K562 (cell line): Measurements from ENCODE around the gene PRKAR1B. TPM values are rescaled to one million over a fixed set of nuclear protein-coding genes. Genes with fewer than 3 reads are reported as not detected.

ENCODE experiments used
- ATF7 ChIP-seq: fragments of 450-650 bp; IDR thresholded peaks from 2 replicates; pipeline ENCODE4 v1.7.1; 2014; ENCODE audit warnings: mild to moderate bottlenecking, moderate library complexity
- CC2D1A ChIP-seq: fragments of 450-650 bp; IDR thresholded peaks from 2 replicates; pipeline ENCODE4 v1.6.1; 2017; ENCODE audit warnings: mild to moderate bottlenecking
- FOXO4 ChIP-seq: fragments of 450-650 bp; formaldehyde crosslinking; IDR thresholded peaks from 2 replicates; pipeline ENCODE4 v1.4.0; 2020; ENCODE audit warnings: mild to moderate bottlenecking, moderate library complexity
- MAZ ChIP-seq, 2 experiments: fragments of 450-650 bp in 1 of 2; sonication (generic) in 1 of 2; formaldehyde crosslinking; IDR thresholded peaks in 1 of 2; conservative IDR thresholded peaks in 1 of 2; 2 replicates each; pipeline versions ENCODE4 v1.4.0 to v1.5.0; 2020; ENCODE audit warnings: mild to moderate bottlenecking in 1 of 2, missing genetic modification reagents in 1 of 2
- MCM2 ChIP-seq: fragments of 450-650 bp; IDR thresholded peaks from 2 replicates; pipeline ENCODE4 v1.6.1; 2017; ENCODE audit warnings: low read depth, mild to moderate bottlenecking
- MTA3 ChIP-seq: fragments of 450-650 bp; formaldehyde crosslinking; IDR thresholded peaks from 2 replicates; pipeline ENCODE4 v1.6.1; 2017; ENCODE audit warnings: mild to moderate bottlenecking, borderline replicate concordance
- NR2C2 ChIP-seq, 2 experiments: fragments of 200-800 bp in 1 of 2; sonication (Bioruptor generic) in 1 of 2; sonication (generic) in 1 of 2; formaldehyde crosslinking in 1 of 2; IDR thresholded peaks; 2 replicates each; pipeline versions ENCODE4 v1.6.1 to v1.8.0; 2016 to 2022; ENCODE audit warnings: mild to moderate bottlenecking in 1 of 2, missing compliant biosample characterization in 1 of 2, missing genetic modification characterization in 1 of 2, missing genetic modification reagents in 1 of 2
- PTBP1 ChIP-seq: fragments of 200-400 bp; formaldehyde crosslinking; IDR thresholded peaks from 2 replicates; pipeline ENCODE4 v1.6.1; 2017; ENCODE audit warnings: low read depth, low read length
- PTTG1 ChIP-seq: fragments of 450-650 bp; IDR thresholded peaks from 2 replicates; pipeline ENCODE4 v1.6.1; 2016; ENCODE audit warnings: low read depth, mild to moderate bottlenecking, missing genetic modification characterization, missing compliant biosample characterization
- RFX1 ChIP-seq: fragments of 450-650 bp; IDR thresholded peaks from 2 replicates; pipeline ENCODE4 v1.6.1; 2016; ENCODE audit warnings: mild to moderate bottlenecking, moderate library complexity
- THRB ChIP-seq: fragments of 450-650 bp; formaldehyde crosslinking; conservative IDR thresholded peaks from 2 replicates; pipeline ENCODE4 v1.4.0; 2022; ENCODE audit warnings: mild to moderate bottlenecking, missing genetic modification characterization
- ZBTB43 ChIP-seq: sonication (generic); formaldehyde crosslinking; IDR thresholded peaks from 2 replicates; pipeline ENCODE4 v1.8.0; 2023; ENCODE audit warnings: mild to moderate bottlenecking, missing genetic modification reagents
- ZFPM2 ChIP-seq: fragments of 250-450 bp; sonication (Bioruptor Pico); IDR thresholded peaks from 2 replicates; pipeline ENCODE4 v1.5.1; 2022; ENCODE audit warnings: mild to moderate bottlenecking
- ZFX ChIP-seq: sonication (generic); formaldehyde crosslinking; IDR thresholded peaks from 2 replicates; pipeline ENCODE4 v1.8.0; 2022; ENCODE audit warnings: mild to moderate bottlenecking, missing genetic modification reagents, moderate library complexity
- ZHX1 ChIP-seq: fragments of 150-350 bp; conservative IDR thresholded peaks from 2 replicates; pipeline ENCODE4 v1.6.1; 2014; ENCODE audit warnings: low read length
- ZNF197 ChIP-seq: fragments of 200-800 bp; sonication (Bioruptor generic); IDR thresholded peaks from 2 replicates; pipeline ENCODE4 v1.6.1; 2016; ENCODE audit warnings: low read depth, missing genetic modification characterization, missing compliant biosample characterization
- ZNF23 ChIP-seq: fragments of 250-450 bp; sonication (Bioruptor Pico); IDR thresholded peaks from 2 replicates; pipeline ENCODE4 v1.4.0; 2020; ENCODE audit warnings: mild to moderate bottlenecking
- ZNF551 ChIP-seq: fragments of 250-450 bp; sonication (Bioruptor Pico); IDR thresholded peaks from 2 replicates; pipeline ENCODE4 v1.5.0; 2021; ENCODE audit warnings: mild to moderate bottlenecking, moderate library complexity
- ZSCAN29 ChIP-seq: fragments of 450-650 bp; IDR thresholded peaks from 2 replicates; pipeline ENCODE4 v1.6.1; 2017
- polyA plus RNA-seq, 8 experiments: library from polyadenylated mRNA; depleted of rRNA in 4 of 8; stranded (reverse) in 5 of 8; unstranded in 3 of 8; fragments of >200 nt; fragmentation: Nextera tagmentation in 2 of 8; fragmentation: Illumina TruSeq in 1 of 8; extraction: Ambion mirVana in 2 of 8; extraction: Trizol in 1 of 8; gene quantifications; 2 replicates each; pipeline versions ENCODE4 v1.2.1 to v1.2.3, GENCODE V29; 2011 to 2014; ENCODE audit warnings: inconsistent platforms in 1 of 8, missing spikeins in 1 of 8
- total RNA-seq, 7 experiments: library from RNA; depleted of rRNA in 6 of 7; stranded (reverse); fragments of >200 nt in 6 of 7; fragmentation: Illumina TruSeq in 2 of 7; extraction: Trizol in 2 of 7; gene quantifications; 2 replicates each; pipeline versions ENCODE4 v1.2.1 to v1.2.3, GENCODE V29; 2011 to 2021; ENCODE audit warnings: low replicate concordance in 1 of 7

Gene PRKAR1B
- total and polyA plus RNA-seq, 9 of the 15 experiments (the other 6 are each of a cell fraction or from before 2014, with no cell fraction given): 0.99 to 30.5 (median 12.7) TPM

GRCh38 chr7:604001-604883 is 122.8 kb downstream of the PRKAR1B start (continued):
- TF ChIP-seq FOXO4 (CRISPR knock-in tag) (no peak), THRB (no peak), PTTG1 (no peak), ZFPM2 (CRISPR knock-in tag) (0 out of 2 replicates have a peak, but pooled peaks have one; percentile 49), ZHX1 (no peak), CC2D1A (no peak), PTBP1 (no peak), MCM2 (no peak), MTA3 (no peak), ZNF23 (CRISPR knock-in tag) (no peak), ZNF197 (CRISPR knock-in tag) (0 out of 2 replicates have a peak, but pooled peaks have one; percentile 55), ZNF551 (CRISPR knock-in tag) (no peak), NR2C2 (CRISPR knock-in tag; IDR thresholded peaks at IDR 0.05) (peak; percentile 78; the same call in 1 of the 2 replicates), NR2C2 (tag; IDR thresholded peaks at IDR 0.05) (peak; percentile 89), ATF7 (no peak), ZSCAN29 (no peak), MAZ (CRISPR knock-in tag; conservative IDR thresholded peaks at IDR 0.05 in 1 of 2, IDR thresholded peaks at IDR 0.05 in 1 of 2) (peak; percentile 70 to 74), RFX1 (no peak; the same call in 1 of the 2 replicates), ZFX (CRISPR knock-in tag) (peak; percentile 98), ZBTB43 (CRISPR knock-in tag) (0 out of 2 replicates have a peak, but pooled peaks have one; percentile 41)
